ENCODE results near the gene TADA2A. TPM values are rescaled to one million over a fixed set of nuclear protein-coding genes. Genes with fewer than 3 reads are reported as not detected.

TADA2A gene
- polyA plus RNA-seq, 1 donor (not counting 4 experiments of a cell fraction or from before 2014, with no cell fraction given), result 13.8 TPM

DNA sequence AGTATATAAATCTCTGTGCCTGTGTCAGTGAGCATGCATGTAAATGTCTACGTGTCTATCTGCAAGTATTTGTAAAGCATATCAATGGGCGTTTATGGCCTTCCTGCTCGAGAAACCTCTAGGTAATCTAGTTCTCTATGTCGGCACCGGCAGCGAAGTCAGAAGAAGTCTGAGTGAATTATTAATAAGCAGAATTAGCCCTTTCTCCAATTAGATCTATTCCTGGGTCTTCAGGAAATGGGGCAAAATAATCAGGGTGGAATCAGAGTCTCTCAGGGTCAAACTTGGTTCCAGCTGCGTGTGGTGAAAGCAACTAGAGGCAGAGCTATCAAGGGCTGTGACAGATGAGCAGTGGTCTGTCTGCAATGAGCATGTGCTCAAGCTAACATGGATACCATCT, 31.0 kb upstream of the TADA2A start, which contains the start of gene C17orf78:
Gene C17orf78, plus strand, starts transcription at position 280 of the 400 bp plus-strand sequence. Its CDS starts 108 bp downstream, at position 388.
- no peaks in the 10 kb centered on the region for H4K20me1 ChIP-seq (ENCODE audit: control insufficient read depth, extremely low read depth, insufficient read depth, low read length)
- H3K9ac ChIP-seq (ENCODE audit: control insufficient read depth, extremely low read depth, insufficient read depth, low read length), result no peak within 1 kb of the TSS
- H3K79me2 ChIP-seq (ENCODE audit: control insufficient read depth, insufficient read depth, low read length), result no peaks in the 10 kb centered on the region
- no peak within 1 kb of the TSS for H3K4me2 ChIP-seq (ENCODE audit: control insufficient read depth, extremely low read depth, insufficient read depth, low read depth, low read length)
- no peak for TF ChIP-seq EZH2 (IDR thresholded peaks at IDR 0.05; ENCODE audit: low read length)
- TF ChIP-seq, protein P1, sequence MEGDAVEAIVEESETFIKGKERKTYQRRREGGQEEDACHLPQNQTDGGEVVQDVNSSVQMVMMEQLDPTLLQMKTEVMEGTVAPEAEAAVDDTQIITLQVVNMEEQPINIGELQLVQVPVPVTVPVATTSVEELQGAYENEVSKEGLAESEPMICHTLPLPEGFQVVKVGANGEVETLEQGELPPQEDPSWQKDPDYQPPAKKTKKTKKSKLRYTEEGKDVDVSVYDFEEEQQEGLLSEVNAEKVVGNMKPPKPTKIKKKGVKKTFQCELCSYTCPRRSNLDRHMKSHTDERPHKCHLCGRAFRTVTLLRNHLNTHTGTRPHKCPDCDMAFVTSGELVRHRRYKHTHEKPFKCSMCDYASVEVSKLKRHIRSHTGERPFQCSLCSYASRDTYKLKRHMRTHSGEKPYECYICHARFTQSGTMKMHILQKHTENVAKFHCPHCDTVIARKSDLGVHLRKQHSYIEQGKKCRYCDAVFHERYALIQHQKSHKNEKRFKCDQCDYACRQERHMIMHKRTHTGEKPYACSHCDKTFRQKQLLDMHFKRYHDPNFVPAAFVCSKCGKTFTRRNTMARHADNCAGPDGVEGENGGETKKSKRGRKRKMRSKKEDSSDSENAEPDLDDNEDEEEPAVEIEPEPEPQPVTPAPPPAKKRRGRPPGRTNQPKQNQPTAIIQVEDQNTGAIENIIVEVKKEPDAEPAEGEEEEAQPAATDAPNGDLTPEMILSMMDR (optimal IDR thresholded peaks at IDR 0.05 in 1 of 3, IDR thresholded peaks at IDR 0.05 in 1 of 3, conservative IDR thresholded peaks at IDR 0.05 in 1 of 3; ENCODE audit: extremely low read depth in 1 of 3, insufficient read depth in 2 of 3, low read length in 3 of 3), result no peak
- no peaks in the 10 kb centered on the region for H3K36me3 ChIP-seq (ENCODE audit: control insufficient read depth in 2 of 2, extremely low read depth in 1 of 2, insufficient read depth in 2 of 2, low read length in 2 of 2)
- no peaks in the 10 kb centered on the region for H3K9me3 ChIP-seq (ENCODE audit: control insufficient read depth, low read depth, low read length)
- H3K4me3 ChIP-seq (ENCODE audit: control insufficient read depth in 2 of 3, extremely low read depth in 1 of 3, insufficient read depth in 2 of 3, low read depth in 1 of 3, low read length in 3 of 3), result no peak within 1 kb of the TSS
- no peak within 1 kb of the TSS for H2AFZ ChIP-seq (ENCODE audit: control insufficient read depth, low read length)
- dilution Hi-C loops (cut with MboI; ENCODE audit: extremely low pct_ligation_motif_present, low sequenced_read_pairs), result no loop called here
- no peak for DNase-seq (ENCODE audit: low read depth, low spot score)
- FAIRE-seq, result no peak
- no peak within 1 kb of the TSS for H3K27ac ChIP-seq (ENCODE audit: control insufficient read depth, insufficient read depth, low read length)
- H3K9me1 ChIP-seq (ENCODE audit: control insufficient read depth, extremely low read depth, insufficient read depth, low read length), result no peaks in the 10 kb centered on the region
- H3K27me3 ChIP-seq (ENCODE audit: control insufficient read depth, extremely low read depth, insufficient read depth, low read length), result no peaks in the 10 kb centered on the region
- no peaks in the 10 kb centered on the region for H3K4me1 ChIP-seq (ENCODE audit: control insufficient read depth, extremely low read depth, insufficient read depth, low read length)

DNA sequence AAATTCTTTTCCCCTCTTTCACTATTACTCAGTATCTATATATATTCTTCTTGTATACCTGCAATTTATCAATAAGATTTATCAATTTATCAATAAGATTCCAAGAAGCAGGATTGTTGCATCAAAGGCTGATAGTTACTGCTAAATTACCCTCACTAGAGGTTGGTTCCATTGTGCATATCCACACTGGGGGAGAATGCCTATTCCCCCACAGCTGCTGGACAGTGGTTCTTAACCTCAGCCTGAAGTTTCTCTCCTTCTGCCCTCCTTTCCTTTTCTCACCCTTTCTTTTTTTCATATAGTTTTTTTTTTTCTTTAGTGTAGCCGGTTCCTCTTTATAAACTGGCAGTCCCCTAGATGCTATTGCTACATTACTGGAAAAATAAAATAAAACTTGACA, 24.6 kb upstream of the TADA2A start:
- Histone ChIP-seq H3K4me2 (ENCODE audit: control insufficient read depth, extremely low read depth, insufficient read depth, low read depth, low read length) (no peak overlapping the region), H3K36me3 (ENCODE audit: control insufficient read depth in 2 of 2, extremely low read depth in 1 of 2, insufficient read depth in 2 of 2, low read length in 2 of 2) (no peaks in the 10 kb centered on the region), H3K79me2 (ENCODE audit: control insufficient read depth, insufficient read depth, low read length) (no peaks in the 10 kb centered on the region), H3K9me3 (ENCODE audit: control insufficient read depth, low read depth, low read length) (no peaks in the 10 kb centered on the region), H3K9ac (ENCODE audit: control insufficient read depth, extremely low read depth, insufficient read depth, low read length) (no peak overlapping the region), H3K4me3 (ENCODE audit: control insufficient read depth in 2 of 3, extremely low read depth in 1 of 3, insufficient read depth in 2 of 3, low read depth in 1 of 3, low read length in 3 of 3) (no peak overlapping the region), H3K27ac (ENCODE audit: control insufficient read depth, insufficient read depth, low read length) (no peak overlapping the region), H3K4me1 (ENCODE audit: control insufficient read depth, extremely low read depth, insufficient read depth, low read length) (no peaks in the 10 kb centered on the region), H4K20me1 (ENCODE audit: control insufficient read depth, extremely low read depth, insufficient read depth, low read length) (no peaks in the 10 kb centered on the region), H3K9me1 (ENCODE audit: control insufficient read depth, extremely low read depth, insufficient read depth, low read length) (no peaks in the 10 kb centered on the region), H2AFZ (ENCODE audit: control insufficient read depth, low read length) (no peak overlapping the region), H3K27me3 (ENCODE audit: control insufficient read depth, extremely low read depth, insufficient read depth, low read length) (no peaks in the 10 kb centered on the region)
- dilution Hi-C loops (cut with MboI; ENCODE audit: extremely low pct_ligation_motif_present, low sequenced_read_pairs), result no loop called here
- no peak for TF ChIP-seq EZH2 (IDR thresholded peaks at IDR 0.05; ENCODE audit: low read length)
- TF ChIP-seq, protein P1 (optimal IDR thresholded peaks at IDR 0.05 in 1 of 3, IDR thresholded peaks at IDR 0.05 in 1 of 3, conservative IDR thresholded peaks at IDR 0.05 in 1 of 3; ENCODE audit: extremely low read depth in 1 of 3, insufficient read depth in 2 of 3, low read length in 3 of 3), result no peak
- FAIRE-seq (no peak), DNase-seq (ENCODE audit: low read depth, low spot score) (no peak)

Measured in keratinocyte (primary cell).